Esophagus muscularis mucosa (tissue), 4 donors: ENCODE measurements around the gene H6PD. TPM values are rescaled to one million over a fixed set of nuclear protein-coding genes. Genes with fewer than 3 reads are reported as not detected.
A peak's percentile ranks its signal among the peaks of the same experiment; 100 is the strongest.

Source experiments
- DNase-seq: peaks from one replicate; pipeline ENCODE4 v3.0.0-alpha.2; 2017; ENCODE audit errors: extremely low spot score
- H3K27ac ChIP-seq, 4 donors: fragments of 200-600 bp; sonication (generic); replicated peaks in 1 of 4; 1 replicate in 3 of 4; 2 replicates in 1 of 4; pipeline ENCODE4 v1.5.1; 2016 to 2019; ENCODE audit warnings: mild to moderate bottlenecking in 1 of 4
- H3K27me3 ChIP-seq, 4 donors: fragments of 200-600 bp; sonication (generic); one replicate each; pipeline versions ENCODE4 v1.5.1 to v1.6.0; 2016 to 2019
- H3K36me3 ChIP-seq, 4 donors: fragments of 200-600 bp; sonication (generic); one replicate each; pipeline ENCODE4 v1.5.1; 2016 to 2019
- H3K4me1 ChIP-seq, 4 donors: fragments of 200-600 bp; sonication (generic); one replicate each; pipeline ENCODE4 v1.5.1; 2016 to 2019
- H3K4me3 ChIP-seq, 4 donors: fragments of 200-600 bp; sonication (generic); 1 replicate in 2 of 4; 2 replicates in 2 of 4; pipeline ENCODE4 v1.5.1; 2016 to 2019; ENCODE audit warnings: mild to moderate bottlenecking in 4 of 4, moderate library complexity in 1 of 4
- H3K9me3 ChIP-seq, 4 donors: fragments of 200-600 bp; sonication (generic); 1 replicate in 3 of 4; 2 replicates in 1 of 4; pipeline ENCODE4 v1.5.1; 2016 to 2019
- CTCF ChIP-seq, 3 experiments: fragments of 200-600 bp in 2 of 3; fragments of 450-650 bp in 1 of 3; sonication (generic) in 2 of 3; IDR thresholded peaks; one replicate each; pipeline ENCODE4 v1.5.1; 2017 to 2019; ENCODE audit warnings: antibody characterized with exemption in 3 of 3, mild to moderate bottlenecking in 2 of 3, moderate library complexity in 1 of 3
- EP300 ChIP-seq: sonication (generic); formaldehyde crosslinking; IDR thresholded peaks from one replicate; pipeline ENCODE4 v1.6.1; 2017; ENCODE audit warnings: antibody characterized with exemption
- POLR2A ChIP-seq: fragments of 450-650 bp; IDR thresholded peaks from one replicate; pipeline ENCODE4 v1.6.1; 2017; ENCODE audit warnings: antibody characterized with exemption, moderate library complexity, mild to moderate bottlenecking, low read depth
- POLR2AphosphoS5 ChIP-seq, 2 donors: sonication (generic); formaldehyde crosslinking; IDR thresholded peaks; one replicate each; pipeline ENCODE4 v1.6.1; 2017; ENCODE audit warnings: antibody characterized with exemption in 2 of 2
- WGBS: methylation state at CpG from one replicate; pipeline ENCODE4 v1.1.5; 2018; 5-methylcytosine and 5-hydroxymethylcytosine counted together
- intact Hi-C: fragments of 100-400 bp; cut with DNase I; formaldehyde crosslinking; loops from one replicate; pipeline ENCODE4 v1.15.1; 2023
- total RNA-seq, 4 donors: library from RNA; depleted of rRNA; stranded (reverse); fragments of >200 nt; gene quantifications; one replicate each; pipeline versions ENCODE4 v1.1.0 to v1.2.1, GENCODE V29; 2016

Gene H6PD
- total RNA-seq, 4 donors from 2014 or later = 31.1 to 54.4 (median 38.4) TPM

- TF ChIP-seq POLR2AphosphoS5 (IDR thresholded peaks at IDR 0.05) = no peak
- no peak for TF ChIP-seq EP300
- TF ChIP-seq CTCF (IDR thresholded peaks at IDR 0.05) = no peak
- no peak for TF ChIP-seq POLR2A
- DNase-seq = no peak
- 88% methylated on average over 2 of the region's 2 CpGs for WGBS
- Histone ChIP-seq H3K9me3 (peaks cover 0 to 28% (median 16%) of the 10 kb centered on the region in 4 donors), H3K36me3 (no peaks in the 10 kb centered on the region), H3K4me3 (no peak overlapping the region), H3K27me3 (no peaks in the 10 kb centered on the region), H3K4me1 (peaks cover 4 to 27% (median 22%) of the 10 kb centered on the region in 4 donors), H3K27ac (no peak overlapping the region)
- intact Hi-C loops = no loop called here
These were observed 49.5 kb downstream of the H6PD start for GRCh38 chr1:9284061-9284460.

- WGBS = 94% methylated on average over 6 of the region's 6 CpGs
- intact Hi-C loops = loop anchor here (5.0 kb wide), 2 partner anchors 186 to 286 kb away; no protein-coding TSS in a partner anchor
- Histone ChIP-seq H3K36me3 (no peaks in the 10 kb centered on the region), H3K27ac (no peak overlapping the region), H3K4me1 (peaks cover 16 to 28% (median 26%) of the 10 kb centered on the region in 4 donors), H3K27me3 (no peaks in the 10 kb centered on the region), H3K9me3 (peaks cover 0 to 31% (median 16%) of the 10 kb centered on the region in 4 donors), H3K4me3 (no peak overlapping the region)
- no peak for TF ChIP-seq POLR2AphosphoS5 (IDR thresholded peaks at IDR 0.05)
- TF ChIP-seq POLR2A = no peak
- no peak for TF ChIP-seq CTCF (IDR thresholded peaks at IDR 0.05)
- TF ChIP-seq EP300 = no peak
- DNase-seq = no peak
These were observed 52.0 kb downstream of the H6PD start for GRCh38 chr1:9286556-9286955.

- Histone ChIP-seq H3K9me3 (peaks cover 0 to 31% (median 16%) of the 10 kb centered on the region in 4 donors), H3K4me3 (no peak overlapping the region), H3K27me3 (no peaks in the 10 kb centered on the region), H3K4me1 (peaks cover 24 to 30% (median 29%) of the 10 kb centered on the region in 4 donors), H3K36me3 (no peaks in the 10 kb centered on the region), H3K27ac (peak overlapping the region; percentile 93 to 99 (median 98))
- DNase-seq = no peak
- 51% methylated on average over 6 of the region's 6 CpGs for WGBS
- no peak for TF ChIP-seq EP300
- TF ChIP-seq CTCF (IDR thresholded peaks at IDR 0.05) = peak; percentile 93 to 99 (median 97)
- intact Hi-C loops = loop anchor here (2.0 to 5.0 kb wide), 3 partner anchors 168 to 283 kb away; no protein-coding TSS in a partner anchor
These were observed 54.5 kb downstream of the H6PD start for GRCh38 chr1:9289090-9289534.

GRCh38 chr1:9289711-9290485 lies 55.3 kb downstream of the H6PD start:
- Histone ChIP-seq H3K4me1 (peaks cover 29 to 38% (median 37%) of the 10 kb centered on the region in 4 donors), H3K4me3 (no peak overlapping the region), H3K27me3 (no peaks in the 10 kb centered on the region), H3K9me3 (peaks cover 0 to 27% (median 16%) of the 10 kb centered on the region in 4 donors), H3K27ac (peak overlapping the region; percentile 93 to 99 (median 98)), H3K36me3 (no peaks in the 10 kb centered on the region)
- TF ChIP-seq POLR2AphosphoS5 (IDR thresholded peaks at IDR 0.05) = peak; percentile 67 to 72
- TF ChIP-seq EP300 = no peak
- no peak for DNase-seq
- intact Hi-C loops = loop anchor here (2.0 to 5.0 kb wide), 3 partner anchors 167 to 282 kb away; no protein-coding TSS in a partner anchor
- WGBS = 27% methylated on average over 5 of the region's 5 CpGs

- Histone ChIP-seq H3K27me3 (no peaks in the 10 kb centered on the region), H3K4me3 (peak overlapping the region; percentile 76 to 98 (median 96)), H3K4me1 (peaks cover 38 to 59% (median 57%) of the 10 kb centered on the region in 4 donors), H3K9me3 (peaks cover 0 to 24% (median 16%) of the 10 kb centered on the region in 4 donors), H3K36me3 (peaks cover 0 to 5% (median 0%) of the 10 kb centered on the region in 4 donors), H3K27ac (peak overlapping the region; percentile 93 to 99 (median 98))
- intact Hi-C loops = no loop called here
- WGBS = 9% methylated on average over 3 of the region's 13 CpGs
- TF ChIP-seq POLR2AphosphoS5 (IDR thresholded peaks at IDR 0.05) = peak in 1 of 2 donors; percentile 24
- no peak for TF ChIP-seq EP300
- no peak for DNase-seq
These were observed 57.4 kb downstream of the H6PD start for GRCh38 chr1:9291914-9292360.
